Astrocyte (in vitro differentiated cells and primary cell): ENCODE measurements around the gene ZSWIM7.

ENCODE experiments used
- CTCF ChIP-seq: IDR thresholded peaks from 2 replicates; pipeline ENCODE4 v1.5.1; 2011; ENCODE audit warnings: low read depth, mild to moderate bottlenecking, inconsistent platforms, low read length, moderate library complexity; ENCODE audit not compliant: insufficient read depth
- EZH2 ChIP-seq: IDR thresholded peaks from 2 replicates; pipeline ENCODE4 v1.6.1; 2012; ENCODE audit warnings: mild to moderate bottlenecking, low read length, inconsistent platforms; ENCODE audit not compliant: insufficient read depth

GRCh38 chr17:15945527-15946191 lies 53.8 kb downstream of the ZSWIM7 start:
- TF ChIP-seq CTCF (no peak), EZH2 (no peak)
